Psoas muscle (tissue), 8 donors: ENCODE data around the gene MT1F. TPM values are rescaled to one million over a fixed set of nuclear protein-coding genes. Genes with fewer than 3 reads are reported as not detected.

Source experiments
- ATAC-seq, 4 donors: fragments of 200-7000 bp; cut with Tn5 transposase; one replicate each; pipeline ENCODE4 v1.9.1; 2020; ENCODE audit warnings: moderate library complexity in 3 of 4, mild to moderate bottlenecking in 2 of 4
- DNase-seq, 2 donors: peaks; one replicate each; pipeline ENCODE4 v3.0.0-alpha.2; 2020
- H3K27ac ChIP-seq: fragments of 200-600 bp; one replicate; pipeline ENCODE4 v1.8.0; 2022
- H3K27me3 ChIP-seq, 3 donors: fragments of 200-600 bp in 1 of 3; one replicate each; pipeline versions ENCODE4 v1.6.1 to v1.8.0; 2013 to 2022; ENCODE audit warnings: low read length in 2 of 3, mild to moderate bottlenecking in 2 of 3, moderate library complexity in 1 of 3; ENCODE audit not compliant: insufficient read depth in 3 of 3
- H3K36me3 ChIP-seq, 2 donors: fragments of 200-600 bp in 1 of 2; one replicate each; pipeline versions ENCODE4 v1.6.1 to v1.8.0; 2013 to 2022; ENCODE audit warnings: low read depth in 1 of 2, mild to moderate bottlenecking in 1 of 2, moderate library complexity in 1 of 2; ENCODE audit not compliant: insufficient read depth in 1 of 2
- H3K4me1 ChIP-seq: fragments of 200-600 bp; one replicate; pipeline ENCODE4 v1.8.0; 2022
- H3K4me3 ChIP-seq: fragments of 200-600 bp; one replicate; pipeline ENCODE4 v1.8.0; 2022; ENCODE audit warnings: mild to moderate bottlenecking
- H3K9me3 ChIP-seq: fragments of 200-600 bp; one replicate; pipeline ENCODE4 v1.8.0; 2022
- WGBS, 3 donors: extraction: QIAGEN DNeasy Blood & Tissue Kit; methylation state at CpG; one replicate each; pipeline versions ENCODE4 v1.1.6 to v1.1.7; 2013; 5-methylcytosine and 5-hydroxymethylcytosine counted together
- intact Hi-C, 2 donors: fragments of 100-400 bp; cut with DNase I; formaldehyde crosslinking; loops; one replicate each; pipeline versions ENCODE4 v1.11.0 to v1.14.2; 2022
- polyA plus RNA-seq, 3 donors: library from polyadenylated mRNA; stranded (reverse); fragments of 200-250 nt; gene quantifications; one replicate each; pipeline ENCODE4 v1.2.3, GENCODE V29; 2013
- total RNA-seq, 4 donors: library from RNA; stranded (reverse); fragmentation: NEBNext Ultra II Directional in 2 of 4; extraction: Animal tissue kit (Norgen Biotek cat#: 25700) in 2 of 4; gene quantifications; one replicate each; pipeline versions ENCODE4 v1.2.1 to v1.2.4, GENCODE V29; 2021 to 2023
- TF ChIP-seq, protein P1 (sequence below): fragments of 200-600 bp; IDR thresholded peaks from one replicate; pipeline ENCODE4 v1.8.0; 2022; ENCODE audit warnings: antibody characterized with exemption
- donor health status: healthy with polysubstance abuse.
- donor health status: DM: no; HTN: no; CAD: no; lungs with moderate emphysema.
- donor health status: Bipolar disorder and iron deficiency.
- donor health status: healthy.
- donor health status: DM: yes; HTN: yes; CAD: no.
- donor health status: DM: no; HTN: no; CAD: no.
- donor health status: DM: no; HTN: no; CAD: no.
- donor health status: DM: yes; HTN: yes; CAD: no.

The MT1F gene
- total and polyA plus RNA-seq, 7 donors, result 0.73 to 3.2 (median 1.2) TPM; not detected in 1

- ATAC-seq, result no peak
- Histone ChIP-seq H3K4me3 (no peak overlapping the region), H3K27ac (peak overlapping the region; percentile 97), H3K9me3 (no peaks in the 10 kb centered on the region), H3K36me3 (no peaks in the 10 kb centered on the region), H3K27me3 (no peaks in the 10 kb centered on the region), H3K4me1 (peaks cover 32% of the 10 kb centered on the region)
- WGBS, 3 donors, result 50 to 69% (median 57%) methylated on average over 3 of the region's 3 CpGs
- intact Hi-C loops, result loop anchor here in 1 of 2 donors (2.0 kb wide), 1 partner anchor 49 kb away; no protein-coding TSS in a partner anchor
- no peak for DNase-seq
- TF ChIP-seq, protein P1, sequence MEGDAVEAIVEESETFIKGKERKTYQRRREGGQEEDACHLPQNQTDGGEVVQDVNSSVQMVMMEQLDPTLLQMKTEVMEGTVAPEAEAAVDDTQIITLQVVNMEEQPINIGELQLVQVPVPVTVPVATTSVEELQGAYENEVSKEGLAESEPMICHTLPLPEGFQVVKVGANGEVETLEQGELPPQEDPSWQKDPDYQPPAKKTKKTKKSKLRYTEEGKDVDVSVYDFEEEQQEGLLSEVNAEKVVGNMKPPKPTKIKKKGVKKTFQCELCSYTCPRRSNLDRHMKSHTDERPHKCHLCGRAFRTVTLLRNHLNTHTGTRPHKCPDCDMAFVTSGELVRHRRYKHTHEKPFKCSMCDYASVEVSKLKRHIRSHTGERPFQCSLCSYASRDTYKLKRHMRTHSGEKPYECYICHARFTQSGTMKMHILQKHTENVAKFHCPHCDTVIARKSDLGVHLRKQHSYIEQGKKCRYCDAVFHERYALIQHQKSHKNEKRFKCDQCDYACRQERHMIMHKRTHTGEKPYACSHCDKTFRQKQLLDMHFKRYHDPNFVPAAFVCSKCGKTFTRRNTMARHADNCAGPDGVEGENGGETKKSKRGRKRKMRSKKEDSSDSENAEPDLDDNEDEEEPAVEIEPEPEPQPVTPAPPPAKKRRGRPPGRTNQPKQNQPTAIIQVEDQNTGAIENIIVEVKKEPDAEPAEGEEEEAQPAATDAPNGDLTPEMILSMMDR, result no peak
Measured at GRCh38 chr16:56629531-56629930, 28.2 kb upstream of the MT1F start.

DNA sequence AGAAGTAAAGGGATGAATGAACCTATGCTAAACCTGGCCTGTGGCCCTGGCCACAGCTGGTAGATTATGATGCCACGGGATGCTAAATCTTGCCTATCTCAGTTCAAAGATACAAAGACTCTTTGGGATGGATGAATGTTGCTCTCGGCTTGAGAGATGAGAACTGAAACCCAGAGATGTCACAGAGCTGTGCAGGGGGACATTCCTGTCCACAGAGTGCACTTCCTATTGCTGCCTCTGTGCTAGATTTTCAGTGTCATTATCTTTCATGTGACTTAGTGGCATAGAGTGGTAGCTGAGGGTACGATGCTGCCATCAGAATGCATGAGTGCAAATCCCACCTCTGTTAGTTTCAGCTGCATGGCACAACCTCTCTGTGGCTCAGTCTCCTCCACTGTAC, 27.6 kb upstream of the MT1F start:
- no peak overlapping the region for H3K4me3 ChIP-seq
- TF ChIP-seq, protein P1, result no peak
- no peaks in the 10 kb centered on the region for H3K27me3 ChIP-seq
- H3K36me3 ChIP-seq, result no peaks in the 10 kb centered on the region
- H3K9me3 ChIP-seq, result no peaks in the 10 kb centered on the region
- DNase-seq, result no peak
- H3K27ac ChIP-seq, result no peak overlapping the region
- no peak for ATAC-seq
- intact Hi-C loops, result loop anchor here in 1 of 2 donors (5.0 kb wide), 1 partner anchor 42 kb away; no protein-coding TSS in a partner anchor
- WGBS, 3 donors, result 70 to 74% (median 74%) methylated on average over 3 of the region's 3 CpGs
- H3K4me1 ChIP-seq, result peaks cover 29% of the 10 kb centered on the region

DNA sequence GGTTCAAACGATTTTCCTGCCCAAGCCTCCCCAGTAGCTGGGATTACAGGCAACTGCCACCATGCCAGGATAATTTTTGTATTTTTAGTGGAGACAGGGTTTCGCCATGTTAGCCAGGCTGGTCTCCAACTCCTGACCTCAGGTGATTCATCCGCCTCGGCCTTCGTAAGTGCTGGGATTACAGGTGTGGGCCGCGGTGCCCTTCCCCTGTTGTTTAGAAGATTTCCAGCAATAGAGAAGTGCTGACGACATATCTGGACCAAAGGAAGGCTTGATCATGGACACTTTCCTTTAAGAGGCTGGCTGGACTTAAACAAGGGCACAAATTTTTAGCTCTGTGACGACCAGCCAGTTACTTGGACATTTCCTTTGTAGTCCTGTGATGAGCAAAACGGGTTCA, 26.6 kb upstream of the MT1F start:
- Histone ChIP-seq H3K27me3 (peaks cover 0 to 2% (median 0%) of the 10 kb centered on the region in 3 donors), H3K4me3 (no peak overlapping the region), H3K27ac (no peak overlapping the region), H3K9me3 (no peaks in the 10 kb centered on the region), H3K36me3 (no peaks in the 10 kb centered on the region), H3K4me1 (peaks cover 22% of the 10 kb centered on the region)
- WGBS, 3 donors, result 88 to 94% (median 91%) methylated on average over 10 of the region's 10 CpGs
- DNase-seq (no peak), ATAC-seq (no peak)
- intact Hi-C loops, result loop anchor here in 1 of 2 donors (5.0 kb wide), 1 partner anchor 41 kb away; no protein-coding TSS in a partner anchor
- TF ChIP-seq, protein P1, result no peak

- H3K4me1 ChIP-seq, result peaks cover 16% of the 10 kb centered on the region
- peak overlapping the region; percentile 67 for H3K4me3 ChIP-seq
- peak overlapping the region; percentile 34 for H3K27ac ChIP-seq
- H3K36me3 ChIP-seq, result no peaks in the 10 kb centered on the region
- ATAC-seq (peak in 1 of 4 donors; percentile 19), DNase-seq (no peak)
- H3K9me3 ChIP-seq, result no peaks in the 10 kb centered on the region
- intact Hi-C loops, result loop anchor here in 1 of 2 donors (5.0 kb wide), 1 partner anchor 41 kb away; no protein-coding TSS in a partner anchor
- WGBS, 3 donors, result 40 to 46% (median 41%) methylated on average over 12 to 14 of the region's 14 CpGs
- TF ChIP-seq, protein P1, result no peak
- H3K27me3 ChIP-seq, result peaks cover 0 to 2% (median 0%) of the 10 kb centered on the region in 3 donors
Measured at GRCh38 chr16:56631832-56632155, 26.0 kb upstream of the MT1F start.
